Neural cell (in vitro differentiated cells): Measurements from ENCODE around the gene KRTAP5-8.

Experiments
- CTCF ChIP-seq: fragments of 450-650 bp; IDR thresholded peaks from 2 replicates; pipeline ENCODE4 v1.5.1; 2014; ENCODE audit warnings: antibody characterized with exemption, mild to moderate bottlenecking, moderate library complexity; ENCODE audit not compliant: poor library complexity, severe bottlenecking
- EP300 ChIP-seq: fragments of 450-650 bp; conservative IDR thresholded peaks from 2 replicates; pipeline ENCODE4 v1.6.1; 2014; ENCODE audit warnings: antibody characterized with exemption, mild to moderate bottlenecking, moderate library complexity; ENCODE audit not compliant: poor library complexity, severe bottlenecking
- EZH2 ChIP-seq: fragments of 200-600, 300-800 bp; shearing (Covaris generic), sonication (generic); IDR thresholded peaks from 2 replicates; pipeline ENCODE4 v1.6.1; 2014; ENCODE audit warnings: antibody characterized with exemption, low read length, borderline replicate concordance, mild to moderate bottlenecking; ENCODE audit not compliant: insufficient read depth, poor library complexity, severe bottlenecking
- MXI1 ChIP-seq: fragments of 450-650 bp; conservative IDR thresholded peaks from 2 replicates; pipeline ENCODE4 v1.6.1; 2014; ENCODE audit warnings: antibody characterized with exemption, mild to moderate bottlenecking; ENCODE audit not compliant: poor library complexity, severe bottlenecking
- POLR2AphosphoS5 ChIP-seq: IDR thresholded peaks from 2 replicates; pipeline ENCODE4 v1.6.1; 2012
- RAD21 ChIP-seq: fragments of 450-650 bp; conservative IDR thresholded peaks from 2 replicates; pipeline ENCODE4 v1.6.1; 2014; ENCODE audit warnings: antibody characterized with exemption, mild to moderate bottlenecking, moderate library complexity
- REST ChIP-seq: IDR thresholded peaks from 2 replicates; pipeline ENCODE4 v1.6.1; 2012; ENCODE audit warnings: borderline replicate concordance
- SMC3 ChIP-seq: fragments of 450-650 bp; conservative IDR thresholded peaks from 2 replicates; pipeline ENCODE4 v1.6.1; 2014; ENCODE audit warnings: antibody characterized with exemption, mild to moderate bottlenecking, moderate library complexity; ENCODE audit not compliant: poor library complexity

- TF ChIP-seq CTCF (no peak), MXI1 (no peak), SMC3 (no peak), EZH2 (no peak), REST (no peak), POLR2AphosphoS5 (no peak), EP300 (no peak), RAD21 (no peak)
Measured at GRCh38 chr11:71554996-71555395, 17.2 kb downstream of the KRTAP5-8 start.
